Lung (tissue), 12 donors: Measurements from ENCODE around the gene UBL5. TPM values are rescaled to one million over a fixed set of nuclear protein-coding genes. Genes with fewer than 3 reads are reported as not detected.
"Not testable (repeated sequence)": the region's sequence is repeated elsewhere in the genome, so short reads cannot be mapped to it uniquely, and the experiment has no call there.

ENCODE experiments used
- ATAC-seq: fragments of 200-7000 bp; cut with Tn5 transposase; one replicate; pipeline ENCODE4 v1.9.1; 2020; ENCODE audit warnings: moderate number of reproducible peaks; ENCODE audit not compliant: insufficient read depth, low FRiP score
- DNase-seq, 3 donors: peaks; one replicate each; pipeline ENCODE4 v3.0.0-alpha.2; 2013 to 2017
- H3K27ac ChIP-seq, 2 donors: one replicate each; pipeline ENCODE4 v1.5.1; 2013; ENCODE audit warnings: mild to moderate bottlenecking in 2 of 2, moderate library complexity in 2 of 2, control low read depth in 1 of 2, inconsistent platforms in 1 of 2, low read depth in 1 of 2, low read length in 1 of 2
- H3K27me3 ChIP-seq, 3 donors: one replicate each; pipeline ENCODE4 v1.5.1; 2013; ENCODE audit warnings: low read length in 2 of 3; ENCODE audit not compliant: control insufficient read depth in 3 of 3, insufficient read depth in 3 of 3
- H3K36me3 ChIP-seq, 4 donors: one replicate each; pipeline ENCODE4 v1.5.1; 2013; ENCODE audit warnings: low read length in 4 of 4, mild to moderate bottlenecking in 1 of 4, moderate library complexity in 1 of 4; ENCODE audit not compliant: control insufficient read depth in 4 of 4, insufficient read depth in 4 of 4
- H3K4me1 ChIP-seq, 5 donors: one replicate each; pipeline ENCODE4 v1.5.1; 2013; ENCODE audit warnings: low read length in 5 of 5, mild to moderate bottlenecking in 2 of 5, moderate library complexity in 1 of 5; ENCODE audit not compliant: control insufficient read depth in 5 of 5, insufficient read depth in 5 of 5
- H3K4me3 ChIP-seq: one replicate; pipeline ENCODE4 v1.5.1; 2013; ENCODE audit warnings: mild to moderate bottlenecking, control low read depth, moderate library complexity
- H3K9ac ChIP-seq, 2 donors: one replicate each; pipeline ENCODE4 v1.5.1; 2013; ENCODE audit warnings: low read length in 2 of 2, control low read depth in 1 of 2; ENCODE audit not compliant: insufficient read depth in 1 of 2
- H3K9me3 ChIP-seq, 4 donors: one replicate each; pipeline ENCODE4 v1.5.1; 2013; ENCODE audit warnings: low read length in 3 of 4, mild to moderate bottlenecking in 1 of 4, moderate library complexity in 1 of 4; ENCODE audit not compliant: control insufficient read depth in 4 of 4, insufficient read depth in 3 of 4
- CTCF ChIP-seq: IDR thresholded peaks from 2 replicates; pipeline ENCODE4 v1.5.1; 2012; ENCODE audit warnings: mild to moderate bottlenecking; ENCODE audit errors: control extremely low read depth, extremely low read depth
- WGBS, 2 donors: extraction: QIAGEN DNeasy Blood & Tissue Kit; methylation state at CpG; one replicate each; pipeline ENCODE4 v1.1.7; 2013; 5-methylcytosine and 5-hydroxymethylcytosine counted together
- polyA plus RNA-seq, 2 donors: library from polyadenylated mRNA; stranded (reverse); fragments of 200-250 nt; gene quantifications; one replicate each; pipeline ENCODE4 v1.2.1, GENCODE V29; 2013
- total RNA-seq, 2 donors: library from RNA; depleted of rRNA in 1 of 2; stranded (reverse); fragments of >200 nt in 1 of 2; gene quantifications; one replicate each; pipeline ENCODE4 v1.2.1, GENCODE V29; 2014 to 2021
- donor health status: control.
- donor health status: control.
- donor health status: Bipolar disorder and iron deficiency.
- donor health status: healthy.
- donor health status: DM: yes; HTN: yes; CAD: no.

UBL5 gene
- total and polyA plus RNA-seq, 4 donors = 102 to 1,378 (median 436) TPM

GRCh38 chr19:9789066-9789465 is 38.7 kb upstream of the UBL5 start:
- peak overlapping the region in 1 of 2 donors; percentile 55 for H3K9ac ChIP-seq
- no peaks in the 10 kb centered on the region for H3K27me3 ChIP-seq
- peaks cover 0 to 25% (median 2%) of the 10 kb centered on the region in 5 donors for H3K4me1 ChIP-seq
- no peak overlapping the region for H3K27ac ChIP-seq
- TF ChIP-seq CTCF = no peak
- no peaks in the 10 kb centered on the region for H3K36me3 ChIP-seq
- no peaks in the 10 kb centered on the region for H3K9me3 ChIP-seq
- H3K4me3 ChIP-seq = no peak overlapping the region
- DNase-seq (peak; percentile 44 to 59 (median 46)), ATAC-seq (no peak)
- WGBS, 2 donors = 65 to 82% methylated on average over 11 of the region's 11 CpGs

GRCh38 chr19:9789579-9789978 is 38.1 kb upstream of the UBL5 start:
- peak; percentile 43 to 73 (median 72) for DNase-seq
- not testable (repeated sequence) for H3K27ac ChIP-seq, H3K4me3 ChIP-seq, ATAC-seq, H3K27me3 ChIP-seq, H3K36me3 ChIP-seq, H3K9me3 ChIP-seq
- peak overlapping the region in 1 of 2 donors; percentile 55 for H3K9ac ChIP-seq
- WGBS, 2 donors = 53 to 69% methylated on average over 5 of the region's 5 CpGs
- H3K4me1 ChIP-seq = peaks cover 0 to 20% (median 1%) of the 10 kb centered on the region in 5 donors

- H3K36me3 ChIP-seq, H3K4me3 ChIP-seq, H3K27me3 ChIP-seq, H3K9me3 ChIP-seq, H3K27ac ChIP-seq, H3K9ac ChIP-seq, ATAC-seq, DNase-seq: not testable (repeated sequence)
- peaks cover 0 to 15% (median 1%) of the 10 kb centered on the region in 5 donors for H3K4me1 ChIP-seq
- WGBS, 2 donors = 86 to 93% methylated on average over 6 of the region's 6 CpGs
Observed at GRCh38 chr19:9791073-9791367, 36.7 kb upstream of the UBL5 start.

- Histone ChIP-seq H3K27me3 (no peaks in the 10 kb centered on the region), H3K9me3 (no peaks in the 10 kb centered on the region), H3K27ac (peak overlapping the region; percentile 47 to 83), H3K4me3 (peak overlapping the region; percentile 58), H3K36me3 (no peaks in the 10 kb centered on the region), H3K4me1 (peaks cover 0 to 15% (median 1%) of the 10 kb centered on the region in 5 donors), H3K9ac (peak overlapping the region in 1 of 2 donors; percentile 86)
- ATAC-seq (peak; percentile 73), DNase-seq (peak; percentile 97 to 99 (median 98))
- WGBS, 2 donors = 2 to 5% methylated on average over 44 to 50 of the region's 50 CpGs
- no peak for TF ChIP-seq CTCF
Observed at GRCh38 chr19:9791552-9792205, 36.0 kb upstream of the UBL5 start.
